HepG2 (cell line): Measurements from ENCODE around the gene STMN3. TPM values are rescaled to one million over a fixed set of nuclear protein-coding genes. Genes with fewer than 3 reads are reported as not detected.

Experiments used
- ARNT2 ChIP-seq: sonication (generic); formaldehyde crosslinking; IDR thresholded peaks from 2 replicates; pipeline ENCODE4 v1.8.0; 2022; ENCODE audit warnings: mild to moderate bottlenecking, low read depth, missing genetic modification reagents, moderate library complexity
- ARNTL ChIP-seq: sonication (generic); formaldehyde crosslinking; IDR thresholded peaks from 2 replicates; pipeline ENCODE4 v1.4.0; 2020; ENCODE audit warnings: mild to moderate bottlenecking, missing genetic modification reagents
- BORCS8-MEF2B ChIP-seq: sonication (generic); formaldehyde crosslinking; IDR thresholded peaks from 2 replicates; pipeline ENCODE4 v1.8.0; 2022; ENCODE audit warnings: mild to moderate bottlenecking, missing genetic modification reagents
- CREB1 ChIP-seq, 2 experiments: fragments of 450-650 bp in 1 of 2; IDR thresholded peaks; 2 replicates each; pipeline ENCODE4 v1.6.1; 2016 to 2017; ENCODE audit warnings: control low read depth in 1 of 2, mild to moderate bottlenecking in 1 of 2, missing compliant biosample characterization in 1 of 2, missing genetic modification characterization in 1 of 2
- KMT2B ChIP-seq: IDR thresholded peaks from 2 replicates; pipeline ENCODE4 v1.6.1; 2016; ENCODE audit warnings: missing genetic modification reagents, missing compliant biosample characterization
- POLR2G ChIP-seq: fragments of 200-400 bp; formaldehyde crosslinking; IDR thresholded peaks from 2 replicates; pipeline ENCODE4 v1.6.1; 2018; ENCODE audit warnings: mild to moderate bottlenecking, low read depth, low read length, moderate library complexity
- ZFP36L2 ChIP-seq: sonication (generic); formaldehyde crosslinking; IDR thresholded peaks from 2 replicates; pipeline ENCODE4 v1.4.0; 2020; ENCODE audit warnings: missing genetic modification reagents
- ZNF251 ChIP-seq: sonication (generic); formaldehyde crosslinking; IDR thresholded peaks from 2 replicates; pipeline ENCODE4 v1.9.0; 2021; ENCODE audit warnings: mild to moderate bottlenecking, missing genetic modification reagents
- ZNF674 ChIP-seq: sonication (generic); formaldehyde crosslinking; IDR thresholded peaks from 2 replicates; pipeline ENCODE4 v1.5.0; 2020; ENCODE audit warnings: low read depth, mild to moderate bottlenecking, missing genetic modification reagents
- ZNF777 ChIP-seq: sonication (generic); formaldehyde crosslinking; IDR thresholded peaks from 2 replicates; pipeline ENCODE4 v1.4.0; 2020; ENCODE audit warnings: missing genetic modification reagents
- ZSCAN29 ChIP-seq: sonication (generic); formaldehyde crosslinking; conservative IDR thresholded peaks from 2 replicates; pipeline ENCODE4 v1.4.0; 2020; ENCODE audit warnings: mild to moderate bottlenecking, missing genetic modification reagents
- polyA plus RNA-seq, 8 experiments: library from polyadenylated mRNA; depleted of rRNA in 3 of 8; stranded (reverse) in 7 of 8; unstranded in 1 of 8; fragments of >200 nt; fragmentation: Illumina TruSeq in 4 of 8; extraction: Trizol in 4 of 8; gene quantifications; 2 replicates each; pipeline versions ENCODE4 v1.2.1 to v1.2.3, GENCODE V29; 2011 to 2016; ENCODE audit warnings: low read depth in 4 of 8, missing spikeins in 1 of 8, mixed read lengths in 1 of 8; ENCODE audit not compliant: insufficient read depth in 1 of 8
- total RNA-seq, 5 experiments: library from RNA; depleted of rRNA; stranded (reverse); fragments of >200 nt; fragmentation: Illumina TruSeq; extraction: Trizol; gene quantifications; 2 replicates each; pipeline ENCODE4 v1.2.3, GENCODE V29; 2016; ENCODE audit warnings: low read depth in 1 of 5
- TF ChIP-seq, protein P1 (sequence below): sonication (generic); formaldehyde crosslinking; IDR thresholded peaks from 2 replicates; pipeline ENCODE4 v1.4.0; 2020; ENCODE audit warnings: missing genetic modification reagents
- TF ChIP-seq, protein P2 (sequence below): sonication (generic); formaldehyde crosslinking; IDR thresholded peaks from 2 replicates; pipeline ENCODE4 v1.4.0; 2020; ENCODE audit warnings: missing genetic modification reagents
- TF ChIP-seq, protein P3 (sequence below): sonication (generic); formaldehyde crosslinking; IDR thresholded peaks from 2 replicates; pipeline ENCODE4 v1.5.1; 2020; ENCODE audit warnings: missing genetic modification reagents, mild to moderate bottlenecking, borderline replicate concordance
- TF ChIP-seq, protein P4 (sequence below): sonication (generic); formaldehyde crosslinking; conservative IDR thresholded peaks from 2 replicates; pipeline ENCODE4 v1.4.0; 2020; ENCODE audit warnings: missing genetic modification reagents
- TF ChIP-seq, protein P5 (sequence below): sonication (generic); formaldehyde crosslinking; IDR thresholded peaks from 2 replicates; pipeline ENCODE4 v1.5.0; 2020; ENCODE audit warnings: missing genetic modification reagents, mild to moderate bottlenecking, borderline replicate concordance

Gene STMN3
- total and polyA plus RNA-seq, 2 of the 13 experiments (the other 11 are each of a cell fraction or from before 2014, with no cell fraction given) = 21.0 to 48.3 TPM

DNA sequence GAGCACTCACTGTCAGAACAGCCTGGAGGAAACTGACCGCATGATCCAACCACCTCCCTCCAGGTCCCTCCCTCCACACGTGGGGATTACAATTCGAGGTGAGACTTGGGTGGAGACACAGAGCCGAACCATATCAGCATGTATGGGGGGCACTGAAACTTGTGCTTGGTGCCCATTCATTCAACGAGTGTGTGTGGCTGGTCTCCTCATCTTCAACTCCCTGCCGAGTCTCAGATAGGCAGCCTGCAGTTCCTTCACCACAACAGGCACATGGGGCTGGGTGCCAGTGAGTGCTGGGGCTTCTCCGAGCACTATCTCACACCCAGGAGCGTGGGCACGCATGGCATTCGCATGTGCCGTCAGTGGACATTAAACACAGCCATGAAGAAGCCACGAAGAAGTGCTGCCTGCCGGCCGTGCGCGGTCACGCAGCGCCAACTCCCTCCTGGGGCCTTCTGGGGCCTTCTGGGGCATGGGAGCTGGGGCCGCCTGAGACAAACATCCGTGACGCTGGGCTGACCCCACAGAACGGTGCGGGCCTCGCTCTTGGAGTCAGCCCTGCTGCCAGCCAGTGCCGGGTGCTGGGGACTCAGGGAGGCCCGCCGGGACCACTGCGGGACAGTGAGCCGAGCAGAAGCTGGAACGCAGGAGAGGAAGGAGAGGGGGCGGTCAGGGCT, 4.2 kb upstream of the STMN3 start (continued):
- TF ChIP-seq, protein P1, sequence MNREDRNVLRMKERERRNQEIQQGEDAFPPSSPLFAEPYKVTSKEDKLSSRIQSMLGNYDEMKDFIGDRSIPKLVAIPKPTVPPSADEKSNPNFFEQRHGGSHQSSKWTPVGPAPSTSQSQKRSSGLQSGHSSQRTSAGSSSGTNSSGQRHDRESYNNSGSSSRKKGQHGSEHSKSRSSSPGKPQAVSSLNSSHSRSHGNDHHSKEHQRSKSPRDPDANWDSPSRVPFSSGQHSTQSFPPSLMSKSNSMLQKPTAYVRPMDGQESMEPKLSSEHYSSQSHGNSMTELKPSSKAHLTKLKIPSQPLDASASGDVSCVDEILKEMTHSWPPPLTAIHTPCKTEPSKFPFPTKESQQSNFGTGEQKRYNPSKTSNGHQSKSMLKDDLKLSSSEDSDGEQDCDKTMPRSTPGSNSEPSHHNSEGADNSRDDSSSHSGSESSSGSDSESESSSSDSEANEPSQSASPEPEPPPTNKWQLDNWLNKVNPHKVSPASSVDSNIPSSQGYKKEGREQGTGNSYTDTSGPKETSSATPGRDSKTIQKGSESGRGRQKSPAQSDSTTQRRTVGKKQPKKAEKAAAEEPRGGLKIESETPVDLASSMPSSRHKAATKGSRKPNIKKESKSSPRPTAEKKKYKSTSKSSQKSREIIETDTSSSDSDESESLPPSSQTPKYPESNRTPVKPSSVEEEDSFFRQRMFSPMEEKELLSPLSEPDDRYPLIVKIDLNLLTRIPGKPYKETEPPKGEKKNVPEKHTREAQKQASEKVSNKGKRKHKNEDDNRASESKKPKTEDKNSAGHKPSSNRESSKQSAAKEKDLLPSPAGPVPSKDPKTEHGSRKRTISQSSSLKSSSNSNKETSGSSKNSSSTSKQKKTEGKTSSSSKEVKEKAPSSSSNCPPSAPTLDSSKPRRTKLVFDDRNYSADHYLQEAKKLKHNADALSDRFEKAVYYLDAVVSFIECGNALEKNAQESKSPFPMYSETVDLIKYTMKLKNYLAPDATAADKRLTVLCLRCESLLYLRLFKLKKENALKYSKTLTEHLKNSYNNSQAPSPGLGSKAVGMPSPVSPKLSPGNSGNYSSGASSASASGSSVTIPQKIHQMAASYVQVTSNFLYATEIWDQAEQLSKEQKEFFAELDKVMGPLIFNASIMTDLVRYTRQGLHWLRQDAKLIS (CRISPR knock-in tag) = no peak
- TF ChIP-seq KMT2B (CRISPR knock-in tag) (no peak), ZFP36L2 (CRISPR knock-in tag) (no peak; the same call in 1 of the 2 replicates), CREB1 (IDR thresholded peaks at IDR 0.05) (no peak), CREB1 (CRISPR knock-in tag; IDR thresholded peaks at IDR 0.05) (no peak), ARNTL (CRISPR knock-in tag) (no peak), BORCS8-MEF2B (CRISPR knock-in tag) (no peak; the same call in 1 of the 2 replicates), ZSCAN29 (CRISPR knock-in tag) (no peak), ZNF777 (CRISPR knock-in tag) (no peak), ZNF251 (CRISPR knock-in tag) (peak; percentile 17; the same call in 1 of the 2 replicates), POLR2G (no peak), ARNT2 (CRISPR knock-in tag) (no peak), ZNF674 (no peak)
- TF ChIP-seq, protein P2, sequence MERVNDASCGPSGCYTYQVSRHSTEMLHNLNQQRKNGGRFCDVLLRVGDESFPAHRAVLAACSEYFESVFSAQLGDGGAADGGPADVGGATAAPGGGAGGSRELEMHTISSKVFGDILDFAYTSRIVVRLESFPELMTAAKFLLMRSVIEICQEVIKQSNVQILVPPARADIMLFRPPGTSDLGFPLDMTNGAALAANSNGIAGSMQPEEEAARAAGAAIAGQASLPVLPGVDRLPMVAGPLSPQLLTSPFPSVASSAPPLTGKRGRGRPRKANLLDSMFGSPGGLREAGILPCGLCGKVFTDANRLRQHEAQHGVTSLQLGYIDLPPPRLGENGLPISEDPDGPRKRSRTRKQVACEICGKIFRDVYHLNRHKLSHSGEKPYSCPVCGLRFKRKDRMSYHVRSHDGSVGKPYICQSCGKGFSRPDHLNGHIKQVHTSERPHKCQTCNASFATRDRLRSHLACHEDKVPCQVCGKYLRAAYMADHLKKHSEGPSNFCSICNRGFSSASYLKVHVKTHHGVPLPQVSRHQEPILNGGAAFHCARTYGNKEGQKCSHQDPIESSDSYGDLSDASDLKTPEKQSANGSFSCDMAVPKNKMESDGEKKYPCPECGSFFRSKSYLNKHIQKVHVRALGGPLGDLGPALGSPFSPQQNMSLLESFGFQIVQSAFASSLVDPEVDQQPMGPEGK (CRISPR knock-in tag) = peak; percentile 21; the same call in 1 of the 2 replicates
- TF ChIP-seq, protein P3, sequence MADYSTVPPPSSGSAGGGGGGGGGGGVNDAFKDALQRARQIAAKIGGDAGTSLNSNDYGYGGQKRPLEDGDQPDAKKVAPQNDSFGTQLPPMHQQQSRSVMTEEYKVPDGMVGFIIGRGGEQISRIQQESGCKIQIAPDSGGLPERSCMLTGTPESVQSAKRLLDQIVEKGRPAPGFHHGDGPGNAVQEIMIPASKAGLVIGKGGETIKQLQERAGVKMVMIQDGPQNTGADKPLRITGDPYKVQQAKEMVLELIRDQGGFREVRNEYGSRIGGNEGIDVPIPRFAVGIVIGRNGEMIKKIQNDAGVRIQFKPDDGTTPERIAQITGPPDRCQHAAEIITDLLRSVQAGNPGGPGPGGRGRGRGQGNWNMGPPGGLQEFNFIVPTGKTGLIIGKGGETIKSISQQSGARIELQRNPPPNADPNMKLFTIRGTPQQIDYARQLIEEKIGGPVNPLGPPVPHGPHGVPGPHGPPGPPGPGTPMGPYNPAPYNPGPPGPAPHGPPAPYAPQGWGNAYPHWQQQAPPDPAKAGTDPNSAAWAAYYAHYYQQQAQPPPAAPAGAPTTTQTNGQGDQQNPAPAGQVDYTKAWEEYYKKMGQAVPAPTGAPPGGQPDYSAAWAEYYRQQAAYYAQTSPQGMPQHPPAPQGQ (CRISPR knock-in tag) = no peak
- TF ChIP-seq, protein P4, sequence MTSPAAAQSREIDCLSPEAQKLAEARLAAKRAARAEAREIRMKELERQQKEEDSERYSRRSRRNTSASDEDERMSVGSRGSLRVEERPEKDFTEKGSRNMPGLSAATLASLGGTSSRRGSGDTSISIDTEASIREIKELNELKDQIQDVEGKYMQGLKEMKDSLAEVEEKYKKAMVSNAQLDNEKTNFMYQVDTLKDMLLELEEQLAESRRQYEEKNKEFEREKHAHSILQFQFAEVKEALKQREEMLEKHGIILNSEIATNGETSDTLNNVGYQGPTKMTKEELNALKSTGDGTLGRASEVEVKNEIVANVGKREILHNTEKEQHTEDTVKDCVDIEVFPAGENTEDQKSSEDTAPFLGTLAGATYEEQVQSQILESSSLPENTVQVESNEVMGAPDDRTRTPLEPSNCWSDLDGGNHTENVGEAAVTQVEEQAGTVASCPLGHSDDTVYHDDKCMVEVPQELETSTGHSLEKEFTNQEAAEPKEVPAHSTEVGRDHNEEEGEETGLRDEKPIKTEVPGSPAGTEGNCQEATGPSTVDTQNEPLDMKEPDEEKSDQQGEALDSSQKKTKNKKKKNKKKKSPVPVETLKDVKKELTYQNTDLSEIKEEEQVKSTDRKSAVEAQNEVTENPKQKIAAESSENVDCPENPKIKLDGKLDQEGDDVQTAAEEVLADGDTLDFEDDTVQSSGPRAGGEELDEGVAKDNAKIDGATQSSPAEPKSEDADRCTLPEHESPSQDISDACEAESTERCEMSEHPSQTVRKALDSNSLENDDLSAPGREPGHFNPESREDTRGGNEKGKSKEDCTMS (CRISPR knock-in tag) = no peak
- TF ChIP-seq, protein P5, sequence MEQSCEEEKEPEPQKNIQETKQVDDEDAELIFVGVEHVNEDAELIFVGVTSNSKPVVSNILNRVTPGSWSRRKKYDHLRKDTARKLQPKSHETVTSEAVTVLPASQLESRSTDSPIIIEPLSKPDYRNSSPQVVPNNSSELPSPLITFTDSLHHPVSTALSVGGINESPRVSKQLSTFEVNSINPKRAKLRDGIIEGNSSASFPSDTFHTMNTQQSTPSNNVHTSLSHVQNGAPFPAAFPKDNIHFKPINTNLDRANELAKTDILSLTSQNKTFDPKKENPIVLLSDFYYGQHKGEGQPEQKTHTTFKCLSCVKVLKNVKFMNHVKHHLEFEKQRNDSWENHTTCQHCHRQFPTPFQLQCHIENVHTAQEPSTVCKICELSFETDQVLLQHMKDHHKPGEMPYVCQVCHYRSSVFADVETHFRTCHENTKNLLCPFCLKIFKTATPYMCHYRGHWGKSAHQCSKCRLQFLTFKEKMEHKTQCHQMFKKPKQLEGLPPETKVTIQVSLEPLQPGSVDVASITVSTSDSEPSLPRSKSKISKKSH (CRISPR knock-in tag) = no peak
